IPS-15b (cell line): ENCODE measurements around the gene PPP4R4.

Experiments
- H3K27me3 ChIP-seq: one replicate; pipeline ENCODE4 v1.6.1; 2013; ENCODE audit warnings: low read length; ENCODE audit not compliant: control insufficient read depth, insufficient read depth
- H3K36me3 ChIP-seq: one replicate; pipeline ENCODE4 v1.6.1; 2013; ENCODE audit warnings: low read length; ENCODE audit not compliant: control insufficient read depth, insufficient read depth
- H3K4me1 ChIP-seq: one replicate; pipeline ENCODE4 v1.6.1; 2013; ENCODE audit warnings: mild to moderate bottlenecking, low read length; ENCODE audit not compliant: control insufficient read depth, insufficient read depth
- H3K4me3 ChIP-seq: one replicate; pipeline ENCODE4 v1.5.1; 2013; ENCODE audit warnings: low read depth, low read length
- H3K9ac ChIP-seq: one replicate; pipeline ENCODE4 v1.6.1; 2013; ENCODE audit warnings: low read depth, mild to moderate bottlenecking, low read length
- H3K9me3 ChIP-seq: one replicate; pipeline ENCODE4 v1.6.1; 2013; ENCODE audit warnings: mild to moderate bottlenecking, low read length; ENCODE audit not compliant: control insufficient read depth, insufficient read depth

Gene PPP4R4

GRCh38 chr14:94305620-94306019 lies 131.5 kb downstream of the PPP4R4 start:
- H3K9ac ChIP-seq = no peak overlapping the region
- H3K27me3 ChIP-seq = no peaks in the 10 kb centered on the region
- H3K4me1 ChIP-seq = no peaks in the 10 kb centered on the region
- no peak overlapping the region for H3K4me3 ChIP-seq
- H3K36me3 ChIP-seq = no peaks in the 10 kb centered on the region
- H3K9me3 ChIP-seq = no peaks in the 10 kb centered on the region

GRCh38 chr14:94306047-94306978 lies 132.2 kb downstream of the PPP4R4 start:
- Histone ChIP-seq H3K4me1 (no peaks in the 10 kb centered on the region), H3K4me3 (no peak overlapping the region), H3K36me3 (no peaks in the 10 kb centered on the region), H3K27me3 (no peaks in the 10 kb centered on the region), H3K9me3 (no peaks in the 10 kb centered on the region), H3K9ac (no peak overlapping the region)

- H3K36me3 ChIP-seq = no peaks in the 10 kb centered on the region
- no peaks in the 10 kb centered on the region for H3K4me1 ChIP-seq
- no peaks in the 10 kb centered on the region for H3K27me3 ChIP-seq
- no peaks in the 10 kb centered on the region for H3K9me3 ChIP-seq
- H3K4me3 ChIP-seq = no peak overlapping the region
- H3K9ac ChIP-seq = no peak overlapping the region
Observed at GRCh38 chr14:94307410-94307992, 133.4 kb downstream of the PPP4R4 start.

- Histone ChIP-seq H3K4me1 (no peaks in the 10 kb centered on the region), H3K9ac (no peak overlapping the region), H3K9me3 (no peaks in the 10 kb centered on the region), H3K4me3 (no peak overlapping the region), H3K36me3 (no peaks in the 10 kb centered on the region), H3K27me3 (no peaks in the 10 kb centered on the region)
Observed at GRCh38 chr14:94309721-94310120, 135.6 kb downstream of the PPP4R4 start.

DNA sequence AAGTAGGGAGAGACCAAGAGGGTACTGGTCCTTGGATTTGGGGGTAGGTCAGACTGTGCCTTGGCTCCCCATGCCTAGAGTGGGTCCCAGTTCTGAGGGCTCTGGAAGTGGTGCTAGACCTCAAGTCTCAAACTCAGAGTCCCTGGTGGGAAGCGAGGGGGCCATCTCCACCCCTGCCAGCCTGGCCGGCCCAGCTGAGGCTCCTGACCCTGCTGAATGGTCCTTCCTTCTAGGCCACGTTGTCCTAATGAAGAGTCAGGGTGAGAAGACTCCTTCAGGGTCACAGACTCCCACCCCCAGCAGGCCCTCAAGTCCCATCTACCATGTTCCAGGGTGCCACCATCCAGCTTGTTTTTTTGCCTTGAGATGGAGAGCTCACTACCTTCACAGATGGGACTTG lies 136.1 kb downstream of the PPP4R4 start:
- Histone ChIP-seq H3K9ac (no peak overlapping the region), H3K27me3 (no peaks in the 10 kb centered on the region), H3K36me3 (no peaks in the 10 kb centered on the region), H3K4me3 (no peak overlapping the region), H3K9me3 (no peaks in the 10 kb centered on the region), H3K4me1 (no peaks in the 10 kb centered on the region)

DNA sequence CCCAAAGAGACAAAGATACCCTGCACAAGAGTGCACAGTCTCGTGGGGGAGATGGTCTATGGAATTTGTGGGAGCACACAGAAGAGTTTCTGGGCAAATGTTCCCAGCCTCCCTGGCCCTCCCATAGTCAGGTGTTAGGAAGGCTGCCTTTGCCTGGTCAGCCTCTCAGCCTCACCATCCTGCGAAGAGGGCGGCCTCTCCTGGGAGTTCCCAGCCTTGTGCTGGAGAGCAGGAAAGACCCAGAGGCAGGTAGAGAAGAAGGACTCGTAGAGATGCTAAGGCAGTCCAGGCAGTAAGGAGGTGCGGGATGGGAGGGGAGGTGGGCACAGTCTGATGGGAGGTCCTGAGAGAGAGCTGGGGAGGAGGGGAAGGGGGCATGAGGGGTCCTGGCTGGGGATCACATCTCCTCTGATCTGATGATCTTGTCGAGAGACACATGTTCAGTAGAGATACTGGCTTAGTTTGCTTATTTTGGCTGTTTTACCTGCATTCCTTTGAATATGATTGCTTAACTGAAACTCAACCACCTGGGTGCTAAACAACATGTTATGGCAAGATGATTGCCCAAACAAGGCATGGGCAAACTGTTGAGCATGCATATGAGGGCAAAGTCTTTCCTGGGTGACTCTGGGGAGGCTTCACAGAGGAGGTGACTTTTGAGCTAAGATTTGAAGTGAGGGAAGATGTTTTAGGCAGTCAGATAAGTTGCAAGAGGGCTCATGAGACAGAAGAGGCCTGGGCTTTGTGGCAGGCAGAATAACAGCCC lies 138.5 kb downstream of the PPP4R4 start:
- Histone ChIP-seq H3K4me1 (no peaks in the 10 kb centered on the region), H3K27me3 (no peaks in the 10 kb centered on the region), H3K9ac (no peak overlapping the region), H3K36me3 (no peaks in the 10 kb centered on the region), H3K9me3 (no peaks in the 10 kb centered on the region), H3K4me3 (no peak overlapping the region)

- H3K4me3 ChIP-seq = no peak overlapping the region
- H3K9me3 ChIP-seq = no peaks in the 10 kb centered on the region
- H3K27me3 ChIP-seq = no peaks in the 10 kb centered on the region
- H3K36me3 ChIP-seq = no peaks in the 10 kb centered on the region
- no peaks in the 10 kb centered on the region for H3K4me1 ChIP-seq
- H3K9ac ChIP-seq = no peak overlapping the region
Observed at GRCh38 chr14:94313991-94314655, 140.0 kb downstream of the PPP4R4 start.

- no peaks in the 10 kb centered on the region for H3K4me1 ChIP-seq
Observed at GRCh38 chr14:94314890-94315289, 140.8 kb downstream of the PPP4R4 start.

GRCh38 chr14:94316692-94317091 lies 142.6 kb downstream of the PPP4R4 start:
- Histone ChIP-seq H3K9me3 (no peaks in the 10 kb centered on the region), H3K4me3 (no peak overlapping the region), H3K27me3 (no peaks in the 10 kb centered on the region), H3K4me1 (no peaks in the 10 kb centered on the region), H3K9ac (no peak overlapping the region), H3K36me3 (no peaks in the 10 kb centered on the region)

More at GRCh38 chr14:94314890-94315289, 140.8 kb downstream of the PPP4R4 start:
- H3K9ac ChIP-seq = no peak overlapping the region
- H3K9me3 ChIP-seq = no peaks in the 10 kb centered on the region
- no peak overlapping the region for H3K4me3 ChIP-seq
- no peaks in the 10 kb centered on the region for H3K36me3 ChIP-seq
- no peaks in the 10 kb centered on the region for H3K27me3 ChIP-seq

- Histone ChIP-seq H3K27me3 (no peaks in the 10 kb centered on the region), H3K36me3 (no peaks in the 10 kb centered on the region), H3K4me1 (no peaks in the 10 kb centered on the region), H3K9me3 (no peaks in the 10 kb centered on the region), H3K4me3 (no peak overlapping the region), H3K9ac (no peak overlapping the region)
Observed at GRCh38 chr14:94317259-94317658, 143.1 kb downstream of the PPP4R4 start.

- Histone ChIP-seq H3K9ac (no peak overlapping the region), H3K4me3 (no peak overlapping the region), H3K9me3 (no peaks in the 10 kb centered on the region), H3K4me1 (no peaks in the 10 kb centered on the region), H3K36me3 (no peaks in the 10 kb centered on the region), H3K27me3 (no peaks in the 10 kb centered on the region)
Observed at GRCh38 chr14:94320243-94320642, 146.1 kb downstream of the PPP4R4 start.
